PC-9 (cell line): ENCODE results near the gene GNAI1.

ENCODE experiments used
- CTCF ChIP-seq: fragments of 200-600 bp; sonication (generic); conservative IDR thresholded peaks from 2 replicates; pipeline ENCODE4 v1.6.1; 2017; ENCODE audit warnings: mixed run types, antibody characterized with exemption, mild to moderate bottlenecking, moderate library complexity
- EZH2 ChIP-seq: fragments of 200-600 bp; sonication (generic); IDR thresholded peaks from 2 replicates; pipeline ENCODE4 v1.8.0; 2017; ENCODE audit warnings: antibody characterized with exemption, low read depth

GRCh38 chr7:80147543-80148391 is 13.1 kb downstream of the GNAI1 start:
- TF ChIP-seq CTCF (no peak), EZH2 (no peak)
